Endothelial cell of umbilical vein (primary cell): ENCODE data around the gene FLG2. TPM values are rescaled to one million over a fixed set of nuclear protein-coding genes. Genes with fewer than 3 reads are reported as not detected.

Experiments used
- BruUV-seq: library from RNA; stranded (reverse); fragments of 400-500 nt; replicated peaks from 2 replicates; lab custom pipeline; 2021; lab: Mats Ljungman, UMichigan
- CTCF ChIA-PET: fragments of 300-600, 350-600 bp; sonication (Branson Sonifier 250); formaldehyde crosslinking; loops from one replicate; lab custom pipeline; 2021; ENCODE audit warnings: antibody characterized with exemption, inconsistent platforms; lab: Charles Lee
- POLR2A ChIA-PET: fragments of 300-600, 350-600 bp; sonication (Branson Sonifier 250); formaldehyde crosslinking; loops from one replicate; lab custom pipeline; 2021; ENCODE audit warnings: antibody characterized with exemption, inconsistent platforms; lab: Charles Lee
- DNase-seq: peaks from one replicate; pipeline ENCODE4 v3.0.0-alpha.2; 2011; ENCODE audit warnings: low read depth, low spot score
- FAIRE-seq: peaks from 2 replicates; lab custom pipeline; 2011; peaks lifted over from hg19 to GRCh38; lab: Jason Lieb, UNC
- H2AFZ ChIP-seq: 2 replicates; pipeline ENCODE4 v1.6.0; 2012; ENCODE audit warnings: low read depth, low read length, control low read depth, inconsistent platforms
- H3K27ac ChIP-seq: 2 replicates; pipeline ENCODE4 v1.5.1; 2011; ENCODE audit warnings: low read depth, mild to moderate bottlenecking, control low read depth, low read length, moderate library complexity; ENCODE audit not compliant: insufficient read depth
- H3K27me3 ChIP-seq, 2 experiments: 2 replicates each; pipeline versions ENCODE4 v1.6.0 to v1.6.1; 2011; ENCODE audit warnings: low read length in 2 of 2, mixed read lengths in 1 of 2; ENCODE audit not compliant: control insufficient read depth in 2 of 2, insufficient read depth in 2 of 2
- H3K36me3 ChIP-seq, 2 experiments: 2 replicates in 1 of 2; 3 replicates in 1 of 2; pipeline ENCODE4 v1.5.1; 2011; ENCODE audit warnings: low read length in 2 of 2, mild to moderate bottlenecking in 1 of 2, moderate library complexity in 1 of 2; ENCODE audit not compliant: control insufficient read depth in 2 of 2, insufficient read depth in 2 of 2; ENCODE audit errors: extremely low read depth in 1 of 2
- H3K4me1 ChIP-seq: 3 replicates; pipeline ENCODE4 v1.5.1; 2011; ENCODE audit warnings: mild to moderate bottlenecking, low read length; ENCODE audit not compliant: control insufficient read depth, insufficient read depth; ENCODE audit errors: extremely low read depth
- H3K4me2 ChIP-seq: 2 replicates; pipeline ENCODE4 v1.6.1; 2011; ENCODE audit warnings: low read length, control low read depth, mixed read lengths; ENCODE audit not compliant: insufficient read depth
- H3K4me3 ChIP-seq, 3 experiments: fragments of 200-600 bp in 1 of 3; sonication (generic), shearing (Covaris generic) in 1 of 3; replicated peaks in 1 of 3; 2 replicates each; pipeline ENCODE4 v1.5.1; 2011 to 2016; ENCODE audit warnings: control low read depth in 3 of 3, low read length in 3 of 3, mild to moderate bottlenecking in 2 of 3, inconsistent platforms in 1 of 3, low read depth in 1 of 3, moderate library complexity in 1 of 3; ENCODE audit not compliant: insufficient read depth in 1 of 3
- H3K79me2 ChIP-seq: 2 replicates; pipeline ENCODE4 v1.6.0; 2012; ENCODE audit warnings: low read length, inconsistent platforms; ENCODE audit not compliant: control insufficient read depth, insufficient read depth
- H3K9ac ChIP-seq: replicated peaks from 2 replicates; pipeline ENCODE3; 2011; ENCODE audit warnings: low read length, control low read depth; ENCODE audit not compliant: insufficient read depth; ENCODE audit errors: extremely low read depth
- H3K9me1 ChIP-seq: replicated peaks from 3 replicates; pipeline ENCODE4 v1.6.0; 2011; ENCODE audit warnings: mild to moderate bottlenecking, low read length; ENCODE audit not compliant: control insufficient read depth, insufficient read depth; ENCODE audit errors: extremely low read depth
- H3K9me3 ChIP-seq: replicated peaks from 2 replicates; pipeline ENCODE4 v1.5.1; 2012; ENCODE audit warnings: low read length, inconsistent platforms; ENCODE audit not compliant: control insufficient read depth, insufficient read depth
- H4K20me1 ChIP-seq: replicated peaks from 2 replicates; pipeline ENCODE3; 2011; ENCODE audit warnings: mild to moderate bottlenecking, low read length; ENCODE audit not compliant: control insufficient read depth, insufficient read depth; ENCODE audit errors: extremely low read depth
- CTCF ChIP-seq, 2 donors: IDR thresholded peaks; 1 replicate in 1 of 2; 2 replicates in 1 of 2; pipeline ENCODE4 v1.5.1; 2011; ENCODE audit warnings: low read length in 2 of 2, mild to moderate bottlenecking in 2 of 2, moderate library complexity in 2 of 2, control low read depth in 1 of 2, inconsistent platforms in 1 of 2, low read depth in 1 of 2; ENCODE audit not compliant: insufficient read depth in 1 of 2; ENCODE audit errors: extremely low read depth in 1 of 2
- EZH2 ChIP-seq: IDR thresholded peaks from 2 replicates; pipeline ENCODE4 v1.6.1; 2012; ENCODE audit warnings: borderline replicate concordance, low read depth, mild to moderate bottlenecking, moderate library complexity, low read length, inconsistent platforms; ENCODE audit not compliant: severe bottlenecking
- FOS ChIP-seq: IDR thresholded peaks from 2 replicates; pipeline ENCODE4 v1.6.1; 2011; ENCODE audit warnings: mild to moderate bottlenecking, low read length, moderate library complexity, borderline replicate concordance; ENCODE audit not compliant: insufficient read depth
- GATA2 ChIP-seq: IDR thresholded peaks from 2 replicates; pipeline ENCODE4 v1.7.0; 2011; ENCODE audit warnings: low read depth, mild to moderate bottlenecking, moderate library complexity, mixed read lengths, low read length; ENCODE audit not compliant: insufficient read length, insufficient read depth
- JUN ChIP-seq: IDR thresholded peaks from 2 replicates; pipeline ENCODE4 v1.6.1; 2011; ENCODE audit warnings: borderline replicate concordance, low read depth; ENCODE audit not compliant: insufficient read length, insufficient read depth
- MAX ChIP-seq: IDR thresholded peaks from 2 replicates; pipeline ENCODE4 v1.6.1; 2011; ENCODE audit not compliant: insufficient read depth, insufficient read length
- MYC ChIP-seq: IDR thresholded peaks from one replicate; pipeline ENCODE4 v1.6.1; 2011; ENCODE audit warnings: mild to moderate bottlenecking, low read depth, low read length
- POLR2A ChIP-seq: IDR thresholded peaks from 2 replicates; pipeline ENCODE4 v1.6.1; 2012; ENCODE audit warnings: low read depth, mild to moderate bottlenecking, control low read depth, low read length
- POLR2AphosphoS5 ChIP-seq: IDR thresholded peaks from 2 replicates; pipeline ENCODE4 v1.6.1; 2012; ENCODE audit warnings: low read depth, mild to moderate bottlenecking, control low read depth, low read length, moderate library complexity; ENCODE audit not compliant: insufficient read depth
- dilution Hi-C: fragments of 300-500 bp; cut with MboI; formaldehyde crosslinking; loops from one replicate; pipeline ENCODE4 v1.15.0; 2019; ENCODE audit warnings: low sequenced_read_pairs; ENCODE audit not compliant: extremely low pct_ligation_motif_present
- intact Hi-C: fragments of 100-400 bp; cut with micrococcal nuclease; formaldehyde crosslinking; loops from one replicate; pipeline ENCODE4 v1.10.0; 2022
- polyA plus RNA-seq, 4 experiments: library from polyadenylated mRNA; depleted of rRNA in 3 of 4; stranded (reverse) in 3 of 4; unstranded in 1 of 4; fragments of >200 nt; gene quantifications; 2 replicates each; pipeline versions ENCODE4 v1.2.1 to v1.2.3, GENCODE V29; 2011 to 2012; ENCODE audit warnings: missing spikeins in 1 of 4
- total RNA-seq: library from RNA; stranded (reverse); gene quantifications from 2 replicates; pipeline ENCODE4 v1.2.3, GENCODE V29; 2021

FLG2 gene
- total and polyA plus RNA-seq, 2 donors (not counting 3 experiments of a cell fraction or from before 2014, with no cell fraction given), result not detected

- POLR2A ChIA-PET, result no interaction called here
These were observed 10.2 kb downstream of the FLG2 start for GRCh38 chr1:152349611-152350010.

GRCh38 chr1:152348447-152348846 lies 11.4 kb downstream of the FLG2 start:
- ChIA-PET POLR2A (no interaction called here), CTCF (interaction anchor here (0.8 to 2.6 kb wide), 7 partner anchors 11 to 160 kb away, joined by 3 to 68 read pairs (median 11); partner anchors contain the start of gene FLG2)
- Histone ChIP-seq H3K36me3 (no peaks in the 10 kb centered on the region), H3K9me1 (no peaks in the 10 kb centered on the region), H3K4me1 (no peaks in the 10 kb centered on the region), H4K20me1 (no peaks in the 10 kb centered on the region), H3K27ac (no peak overlapping the region), H3K9ac (no peak overlapping the region), H3K9me3 (no peaks in the 10 kb centered on the region), H3K4me3 (no peak overlapping the region), H3K79me2 (no peaks in the 10 kb centered on the region), H3K27me3 (no peaks in the 10 kb centered on the region), H3K4me2 (no peak overlapping the region), H2AFZ (no peak overlapping the region)
- dilution Hi-C loops, result no loop called here
- DNase-seq (no peak), FAIRE-seq (no peak)
- no TSS peak for BruUV-seq
- no peak for TF ChIP-seq MYC
- no peak for TF ChIP-seq EZH2
- no peak for TF ChIP-seq FOS
- TF ChIP-seq CTCF (IDR thresholded peaks at IDR 0.05; ENCODE audit: extremely low read depth in 1 of 2, insufficient read depth in 1 of 2, low read depth in 1 of 2, low read length in 2 of 2), result no peak
- TF ChIP-seq MAX, result no peak
- no peak for TF ChIP-seq GATA2
- TF ChIP-seq POLR2AphosphoS5, result no peak
- TF ChIP-seq POLR2A, result no peak
- TF ChIP-seq JUN, result no peak
- intact Hi-C loops, result loop anchor here (5.0 kb wide), 1 partner anchor 94 kb away; no protein-coding TSS in a partner anchor

More at GRCh38 chr1:152349611-152350010, 10.2 kb downstream of the FLG2 start:
- H4K20me1 ChIP-seq, result no peaks in the 10 kb centered on the region
- H3K4me3 ChIP-seq, result no peak overlapping the region
- H3K79me2 ChIP-seq, result no peaks in the 10 kb centered on the region
- dilution Hi-C loops, result no loop called here
- no peaks in the 10 kb centered on the region for H3K9me3 ChIP-seq
- BruUV-seq, result no TSS peak
- no peaks in the 10 kb centered on the region for H3K9me1 ChIP-seq
- no peaks in the 10 kb centered on the region for H3K27me3 ChIP-seq
- no peak overlapping the region for H3K9ac ChIP-seq
- H3K36me3 ChIP-seq, result no peaks in the 10 kb centered on the region
- intact Hi-C loops, result loop anchor here (5.0 kb wide), 1 partner anchor 93 kb away; no protein-coding TSS in a partner anchor
- FAIRE-seq (no peak), DNase-seq (no peak)
- no peak for TF ChIP-seq POLR2AphosphoS5
- no peak for TF ChIP-seq EZH2
- no peak for TF ChIP-seq JUN
- no peak for TF ChIP-seq POLR2A
- TF ChIP-seq MAX, result no peak
- TF ChIP-seq MYC, result no peak
- CTCF ChIA-PET, result interaction anchor here (1.4 kb wide), 1 partner anchor 10 kb away, joined by 3 read pairs; the partner anchor contains the start of gene FLG2
- H2AFZ ChIP-seq, result no peak overlapping the region
- H3K27ac ChIP-seq, result no peak overlapping the region
- H3K4me1 ChIP-seq, result no peaks in the 10 kb centered on the region
- H3K4me2 ChIP-seq, result no peak overlapping the region
